Cardiac fibroblast (primary cell): ENCODE results near the gene MED13L.
A peak's percentile ranks its signal among the peaks of the same experiment; 100 is the strongest.

Experiments
- DNase-seq, 2 donors: peaks; one replicate each; pipeline versions ENCODE4 v3.0.0 to v3.0.0-alpha.2; 2010; ENCODE audit warnings: low read depth in 2 of 2
- H3K4me3 ChIP-seq, 2 donors: replicated peaks in 1 of 2; 1 replicate in 1 of 2; 2 replicates in 1 of 2; pipeline ENCODE4 v1.5.1; 2011; ENCODE audit warnings: low read depth in 2 of 2, low read length in 2 of 2, mild to moderate bottlenecking in 2 of 2, moderate library complexity in 1 of 2
- TF ChIP-seq, protein P1 (sequence below): IDR thresholded peaks from one replicate; pipeline ENCODE4 v1.5.1; 2011; ENCODE audit warnings: low read depth, mild to moderate bottlenecking, low read length, inconsistent platforms

The MED13L gene

DNA sequence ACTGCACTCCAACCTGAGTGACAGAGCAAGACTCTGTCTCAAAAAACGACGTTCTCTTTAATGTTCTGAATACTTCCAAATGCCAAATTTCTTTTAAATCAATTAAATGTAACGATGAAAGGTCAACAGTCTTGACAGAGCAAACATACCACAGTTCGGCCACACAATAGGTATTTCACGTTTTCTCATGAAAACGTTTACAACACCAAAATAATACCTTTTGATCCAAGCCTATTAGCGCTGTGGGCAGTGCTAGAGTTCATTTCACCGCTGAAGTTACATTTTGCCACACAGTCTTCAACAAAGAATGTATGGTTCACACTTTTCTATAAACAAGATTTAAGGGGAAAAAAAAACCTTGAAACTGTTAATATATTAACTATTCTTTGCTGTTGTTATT is 122.1 kb downstream of the MED13L start:
- no peak for DNase-seq
- no peak overlapping the region for H3K4me3 ChIP-seq
- TF ChIP-seq, protein P1, sequence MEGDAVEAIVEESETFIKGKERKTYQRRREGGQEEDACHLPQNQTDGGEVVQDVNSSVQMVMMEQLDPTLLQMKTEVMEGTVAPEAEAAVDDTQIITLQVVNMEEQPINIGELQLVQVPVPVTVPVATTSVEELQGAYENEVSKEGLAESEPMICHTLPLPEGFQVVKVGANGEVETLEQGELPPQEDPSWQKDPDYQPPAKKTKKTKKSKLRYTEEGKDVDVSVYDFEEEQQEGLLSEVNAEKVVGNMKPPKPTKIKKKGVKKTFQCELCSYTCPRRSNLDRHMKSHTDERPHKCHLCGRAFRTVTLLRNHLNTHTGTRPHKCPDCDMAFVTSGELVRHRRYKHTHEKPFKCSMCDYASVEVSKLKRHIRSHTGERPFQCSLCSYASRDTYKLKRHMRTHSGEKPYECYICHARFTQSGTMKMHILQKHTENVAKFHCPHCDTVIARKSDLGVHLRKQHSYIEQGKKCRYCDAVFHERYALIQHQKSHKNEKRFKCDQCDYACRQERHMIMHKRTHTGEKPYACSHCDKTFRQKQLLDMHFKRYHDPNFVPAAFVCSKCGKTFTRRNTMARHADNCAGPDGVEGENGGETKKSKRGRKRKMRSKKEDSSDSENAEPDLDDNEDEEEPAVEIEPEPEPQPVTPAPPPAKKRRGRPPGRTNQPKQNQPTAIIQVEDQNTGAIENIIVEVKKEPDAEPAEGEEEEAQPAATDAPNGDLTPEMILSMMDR = no peak

DNA sequence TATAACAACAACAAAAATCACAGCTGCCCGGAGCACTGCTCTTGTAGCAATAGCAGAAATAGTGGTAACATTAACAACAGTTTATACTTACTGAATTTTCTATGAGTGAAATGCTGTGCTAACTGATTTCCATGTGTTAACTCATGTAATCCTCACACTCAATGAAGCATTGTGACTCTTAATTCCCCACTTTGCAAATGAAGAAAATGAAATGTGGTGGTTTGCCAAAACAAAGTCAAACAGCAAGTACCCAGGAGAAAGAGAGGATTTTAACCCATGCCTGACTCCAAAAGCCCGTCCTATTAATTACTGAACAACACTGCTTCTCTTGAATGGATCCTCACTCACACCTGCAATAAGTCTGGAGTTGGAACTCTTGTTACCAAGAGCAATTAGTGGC is 123.5 kb downstream of the MED13L start:
- H3K4me3 ChIP-seq = no peak overlapping the region

DNA sequence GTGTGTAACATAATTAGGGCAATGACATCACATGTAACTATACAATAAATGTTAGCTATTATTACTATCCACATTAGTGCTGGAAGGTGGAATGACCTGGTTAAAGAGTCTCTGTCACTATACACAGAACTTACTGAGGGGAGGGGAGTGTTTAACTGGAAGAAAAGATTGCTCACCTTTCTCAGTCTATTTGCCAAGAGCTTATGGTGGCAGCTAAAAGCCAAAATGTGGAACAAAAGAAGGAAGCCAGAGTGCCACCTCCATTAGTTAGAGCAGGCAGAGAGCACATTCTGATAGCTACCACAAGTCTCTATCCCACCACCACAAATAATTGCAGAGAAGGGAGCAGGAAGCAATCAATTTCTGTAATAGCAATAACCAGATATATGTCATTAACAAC is 124.4 kb downstream of the MED13L start:
- TF ChIP-seq, protein P1 = no peak
- H3K4me3 ChIP-seq = no peak overlapping the region
- DNase-seq = no peak

More for the DNA sequence above, 123.5 kb downstream of the MED13L start:
- TF ChIP-seq, protein P1 = no peak
- no peak for DNase-seq

DNA sequence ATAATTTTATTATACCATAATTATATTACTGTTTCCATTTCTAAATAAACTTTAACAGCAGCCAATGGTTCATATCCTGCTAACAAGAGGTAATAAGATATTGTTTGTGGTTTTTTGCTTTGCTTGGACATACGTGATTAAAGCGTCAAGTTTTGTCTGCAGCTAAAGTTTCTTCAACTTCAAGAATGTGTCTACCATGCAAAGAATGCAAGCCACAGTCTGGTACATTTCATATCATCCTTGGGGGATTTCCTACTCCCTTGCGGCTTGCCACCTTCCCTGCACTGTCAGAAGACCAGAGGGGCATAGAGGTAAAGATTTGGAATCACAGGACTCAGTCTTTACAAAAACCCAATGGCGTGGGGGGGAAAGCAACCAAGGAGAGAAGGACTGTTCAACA is 125.2 kb downstream of the MED13L start:
- TF ChIP-seq, protein P1 = no peak
- no peak overlapping the region for H3K4me3 ChIP-seq
- DNase-seq = peak; percentile 85 to 93

DNA sequence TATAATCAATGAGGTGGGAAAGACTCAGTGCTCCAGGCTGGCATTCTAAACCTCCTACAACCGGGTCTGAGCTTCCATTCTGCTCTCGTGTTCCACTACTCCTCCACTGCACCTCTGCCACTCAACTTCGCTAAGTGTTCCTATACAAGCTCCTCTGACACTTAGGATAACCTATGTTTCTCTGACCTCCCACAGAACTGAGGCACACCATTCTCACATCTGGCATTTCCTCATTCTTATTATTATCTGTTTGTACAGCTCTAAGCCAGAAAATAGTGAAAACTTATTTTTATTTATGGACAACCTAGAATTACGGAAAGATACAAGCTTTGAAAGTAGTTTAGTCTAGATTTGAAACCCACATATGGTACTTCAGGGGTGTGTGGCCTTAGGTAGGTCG is 127.0 kb downstream of the MED13L start:
- TF ChIP-seq, protein P1 = no peak
- DNase-seq = no peak
- no peak overlapping the region for H3K4me3 ChIP-seq

DNA sequence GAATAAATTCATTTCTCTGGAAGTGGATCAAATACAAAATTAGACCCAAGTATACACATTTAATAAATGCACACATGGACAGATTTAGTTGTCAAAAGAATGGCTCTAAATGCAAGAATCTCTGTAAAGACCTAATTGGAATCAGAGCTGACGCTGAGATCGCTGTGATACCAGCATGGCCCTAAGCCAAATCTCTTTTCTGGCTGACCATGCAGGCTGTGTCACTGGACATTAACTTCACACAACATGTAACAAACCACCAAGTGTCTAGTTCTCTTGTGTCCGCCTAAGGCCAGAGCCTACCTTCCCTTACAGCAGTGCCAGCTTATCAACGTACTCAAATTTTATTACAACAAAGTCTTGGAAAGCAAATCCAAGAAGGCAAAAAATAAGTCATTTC is 127.5 kb downstream of the MED13L start:
- TF ChIP-seq, protein P1 = no peak
- H3K4me3 ChIP-seq = no peak overlapping the region
- peak in 1 of 2 donors; percentile 43 for DNase-seq

DNA sequence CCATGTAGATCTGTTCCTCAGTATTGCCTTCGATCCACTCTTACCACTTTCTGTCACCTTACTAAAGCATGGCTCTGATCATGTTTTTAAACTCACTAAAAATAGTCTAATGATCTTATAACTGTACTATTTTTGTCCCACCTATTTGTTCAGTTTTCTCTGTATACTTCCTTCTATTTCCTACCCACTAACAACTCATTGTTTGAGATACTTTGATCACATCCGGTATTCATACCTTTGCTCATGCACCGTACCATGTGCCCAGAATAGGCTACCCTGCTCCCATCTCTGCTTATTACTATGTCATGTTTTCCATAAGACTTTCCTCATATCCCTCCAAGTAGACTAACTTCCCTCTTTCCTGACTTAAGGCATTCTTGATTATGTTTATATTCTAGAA is 128.6 kb downstream of the MED13L start:
- H3K4me3 ChIP-seq = no peak overlapping the region
- no peak for DNase-seq
- TF ChIP-seq, protein P1 = no peak
